GM19395 (cell line): ENCODE data around the gene KRT10.
A peak's percentile ranks its signal among the peaks of the same experiment; 100 is the strongest.
"Not testable (repeated sequence)": the region's sequence is repeated elsewhere in the genome, so short reads cannot be mapped to it uniquely, and the experiment has no call there.

Experiments
- ATAC-seq: cut with Tn5 transposase; IDR thresholded peaks from one replicate; pipeline ENCODE4 v1.9.1; 2021; ENCODE audit warnings: mild to moderate bottlenecking, moderate library complexity; ENCODE audit not compliant: unreplicated experiment

Gene KRT10

DNA sequence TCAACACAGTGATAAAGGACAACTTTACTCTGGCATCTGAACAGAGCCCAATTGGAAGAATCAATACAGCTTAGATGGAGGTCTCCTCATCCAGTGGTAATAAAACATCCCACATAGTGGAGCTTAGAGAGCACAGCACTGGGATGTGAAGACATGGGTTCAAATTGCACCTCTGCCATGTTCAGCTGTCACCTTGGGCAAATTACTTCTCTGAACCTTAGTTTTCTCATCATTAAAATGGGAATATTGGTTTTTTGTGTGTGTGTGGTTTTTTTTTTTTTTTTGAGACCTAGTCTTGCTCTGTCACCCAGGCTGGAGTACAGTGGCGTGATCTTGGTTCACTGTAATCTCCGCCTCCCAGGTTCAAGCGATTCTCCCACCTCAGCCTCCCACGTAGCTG, 13.6 kb upstream of the KRT10 start:
- ATAC-seq = no peak

DNA sequence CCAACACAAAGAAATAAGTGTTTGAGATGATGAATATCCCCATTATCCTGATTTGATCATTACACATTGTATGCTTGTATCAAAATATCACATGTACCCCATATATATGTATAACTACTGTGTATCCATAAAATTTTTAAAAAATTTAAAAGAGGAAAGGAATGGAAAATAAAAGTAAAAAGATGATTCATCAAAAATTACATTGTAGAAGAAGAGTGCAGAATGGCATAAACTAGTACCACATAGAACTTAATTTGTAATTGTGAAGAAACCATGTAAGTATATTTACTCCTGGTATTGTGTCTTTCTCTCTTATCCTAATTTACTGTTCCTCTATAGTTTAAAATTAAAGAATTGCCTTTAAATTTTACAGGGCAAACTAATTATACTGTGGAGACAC, 11.5 kb upstream of the KRT10 start:
- ATAC-seq = no peak

- no peak for ATAC-seq
Observed at GRCh38 chr17:40832840-40833239, 10.4 kb upstream of the KRT10 start.

DNA sequence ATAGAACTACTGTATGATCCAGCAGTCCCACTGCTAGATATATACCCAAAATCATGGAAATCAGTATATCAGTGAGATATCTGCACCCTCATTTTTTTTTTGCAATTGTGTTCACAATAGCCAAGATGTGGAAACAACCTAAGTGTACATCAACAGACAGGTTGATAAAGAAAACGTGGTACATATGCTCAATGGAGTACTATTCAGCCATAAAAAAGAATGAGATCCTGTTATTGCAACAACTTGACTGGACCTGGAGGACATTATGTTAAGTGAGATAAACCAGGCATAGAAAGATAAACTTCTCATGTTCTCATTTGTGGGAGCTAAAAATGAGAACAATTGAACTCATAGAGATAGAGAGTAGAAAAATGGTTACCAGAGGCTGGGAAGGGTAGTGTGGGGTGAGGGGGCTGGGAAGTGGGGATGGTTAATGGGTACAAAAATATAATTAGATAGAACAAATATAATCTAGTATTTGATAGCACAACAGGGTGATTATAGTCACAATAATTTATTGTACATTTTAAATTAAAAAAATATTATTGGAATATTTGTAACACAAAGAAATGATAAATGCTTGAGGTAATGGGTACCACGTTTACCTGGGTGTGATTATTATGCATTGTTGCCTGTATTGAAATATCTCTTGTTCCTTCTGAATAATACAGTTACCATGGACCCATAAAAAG, 7.8 kb upstream of the KRT10 start:
- ATAC-seq = no peak

DNA sequence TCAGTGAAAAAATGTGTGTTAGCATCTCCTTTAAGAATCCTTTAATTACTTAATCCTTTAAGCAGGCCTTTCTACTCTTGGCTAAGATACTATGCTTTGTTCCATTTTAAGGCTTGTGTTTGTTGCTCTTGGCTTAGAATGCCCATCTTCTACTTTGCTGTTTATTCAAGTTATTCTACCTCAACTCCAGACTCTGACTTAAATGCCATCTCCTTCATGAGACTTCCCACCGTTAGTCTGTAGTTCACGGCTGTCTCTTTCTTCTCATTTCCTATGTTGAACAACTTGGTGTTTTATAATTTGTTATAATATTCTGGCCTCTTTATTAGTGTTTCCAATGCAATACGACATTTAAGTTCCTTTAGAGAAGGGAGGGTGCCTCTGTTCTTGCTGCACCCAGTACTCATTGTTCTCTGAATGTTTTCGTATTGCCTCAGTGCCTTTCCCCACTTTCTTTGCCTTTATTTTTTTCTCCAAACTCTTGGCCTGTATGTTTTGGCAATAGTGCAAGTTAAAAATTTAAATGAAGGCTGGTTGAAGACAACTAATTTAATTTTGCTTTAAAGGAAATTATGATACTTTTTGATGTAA, 6.1 kb upstream of the KRT10 start:
- no peak for ATAC-seq

- ATAC-seq = no peak
Observed at GRCh38 chr17:40827746-40828453, 5.5 kb upstream of the KRT10 start.

- ATAC-seq = no peak
Observed at GRCh38 chr17:40825599-40825998, 3.2 kb upstream of the KRT10 start.

GRCh38 chr17:40824015-40824832, 1.8 kb upstream of the KRT10 start:
- ATAC-seq = no peak

DNA sequence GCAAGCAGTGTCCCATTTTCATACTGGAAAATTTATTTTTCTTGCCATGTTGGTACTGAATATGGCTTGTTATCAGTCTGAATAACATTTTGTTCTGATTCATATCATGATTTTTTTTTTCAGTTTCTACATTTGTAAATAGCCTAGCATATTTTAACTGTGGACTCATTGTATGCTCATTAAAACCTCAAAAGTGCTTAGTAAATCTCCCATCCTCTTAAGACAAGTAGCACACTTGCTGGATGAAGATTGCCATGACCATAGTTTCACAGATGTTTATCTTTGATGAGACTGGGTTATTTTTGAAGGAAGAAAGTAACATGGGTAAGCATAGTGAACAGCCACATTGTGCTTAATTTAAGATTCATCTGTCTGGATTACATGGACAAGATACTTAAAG, 878 bp downstream of the KRT10 start:
- no peak for ATAC-seq

DNA sequence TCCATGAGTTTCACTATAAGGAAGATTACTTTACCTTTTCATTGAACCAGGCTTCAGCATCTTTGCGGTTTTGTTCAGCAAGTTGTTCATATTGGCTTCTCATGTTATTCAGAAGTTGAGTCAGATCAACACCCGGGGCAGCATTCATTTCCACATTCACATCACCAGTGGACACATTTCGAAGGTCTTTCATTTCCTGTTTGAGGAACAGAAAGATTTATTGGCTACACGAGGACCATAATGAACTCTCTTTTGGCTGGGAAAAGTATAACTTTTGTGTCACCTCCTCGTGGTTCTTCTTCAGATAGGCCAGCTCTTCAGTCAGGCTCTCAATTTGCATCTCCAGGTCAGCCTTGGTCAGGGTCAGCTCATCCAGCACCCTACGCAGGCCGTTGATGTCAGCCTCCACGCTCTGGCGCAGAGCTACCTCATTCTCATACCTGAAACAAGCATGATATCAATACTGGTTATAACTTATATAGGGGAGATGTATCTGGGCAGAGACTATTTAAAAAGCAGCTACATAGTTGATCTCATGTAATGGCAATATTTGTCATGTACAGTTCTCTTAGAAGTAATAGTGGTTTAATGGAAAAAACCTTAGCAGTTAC, 2.1 kb downstream of the KRT10 start:
- no peak for ATAC-seq

GRCh38 chr17:40819528-40820125, 2.8 kb downstream of the KRT10 start:
- no peak for ATAC-seq

DNA sequence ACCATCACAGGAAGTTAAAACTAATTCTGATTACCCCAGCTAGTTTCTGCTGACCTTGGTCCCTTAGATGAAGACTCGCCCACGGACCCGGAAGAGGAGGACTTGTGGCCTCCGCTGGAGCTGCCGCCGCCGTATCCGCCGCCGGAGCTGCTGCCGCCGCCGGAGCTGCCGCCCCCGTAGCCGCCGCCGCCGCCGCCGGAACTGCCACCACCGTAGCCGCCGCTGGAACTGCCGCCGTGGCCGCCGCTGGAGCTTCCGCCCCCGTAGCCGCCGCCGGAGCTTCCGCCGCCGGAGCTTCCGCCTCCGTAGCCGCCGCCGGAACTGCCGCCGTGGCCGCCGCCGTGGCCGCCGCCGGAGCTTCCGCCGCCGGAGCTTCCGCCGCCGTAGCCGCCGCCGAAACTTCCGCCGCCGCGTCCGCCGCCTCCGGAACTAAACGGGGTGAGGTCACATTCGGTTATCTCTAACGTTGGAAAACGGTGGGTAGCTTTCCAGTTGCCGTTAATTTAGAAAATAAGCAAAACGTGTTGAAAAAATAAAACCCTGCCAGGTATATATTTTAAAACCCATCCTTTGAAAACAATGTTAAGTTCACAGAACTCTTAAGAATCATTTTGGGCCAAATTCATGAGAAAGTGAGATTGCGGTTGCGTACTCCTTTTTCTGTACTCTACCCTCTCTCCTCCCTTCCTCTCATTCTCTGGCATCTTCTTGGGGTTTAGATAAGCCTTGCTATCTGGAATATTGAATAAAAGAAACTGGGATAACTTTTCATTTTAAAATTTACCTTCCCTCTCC, 3.5 kb downstream of the KRT10 start:
- ATAC-seq = peak; percentile 85

- no peak for ATAC-seq
Observed at GRCh38 chr17:40818343-40818732, 4.1 kb downstream of the KRT10 start.

DNA sequence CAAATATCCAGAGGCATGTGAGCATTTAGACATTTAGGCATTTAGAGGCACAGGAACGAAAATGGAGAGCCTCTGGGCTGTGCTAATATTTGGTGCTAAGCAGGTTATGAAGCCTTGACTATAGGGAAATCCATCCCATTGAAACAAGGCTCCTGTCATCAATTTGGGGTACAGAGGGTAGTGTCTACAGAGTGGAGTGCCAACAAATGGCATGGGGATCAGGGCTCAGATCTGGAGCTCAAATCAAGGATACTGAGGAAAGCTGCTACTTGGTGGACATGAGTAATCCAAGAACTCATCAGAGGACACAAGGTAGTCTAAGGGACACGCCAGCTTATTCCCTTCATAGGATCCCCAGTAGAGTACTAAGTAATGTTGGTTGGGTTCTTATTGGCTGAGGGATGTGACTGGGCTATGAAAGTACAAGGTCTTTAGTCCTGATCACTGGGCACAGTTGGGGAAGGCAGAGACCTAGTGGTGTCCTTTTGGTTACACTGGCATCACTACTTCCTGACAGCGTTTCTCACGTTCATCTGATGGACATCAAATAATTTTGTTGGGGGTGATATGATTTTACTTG, 5.2 kb downstream of the KRT10 start:
- ATAC-seq = no peak

- no peak for ATAC-seq
Observed at GRCh38 chr17:40816569-40816968, 5.8 kb downstream of the KRT10 start.

- ATAC-seq = no peak
Observed at GRCh38 chr17:40815381-40815780, 7.0 kb downstream of the KRT10 start.

DNA sequence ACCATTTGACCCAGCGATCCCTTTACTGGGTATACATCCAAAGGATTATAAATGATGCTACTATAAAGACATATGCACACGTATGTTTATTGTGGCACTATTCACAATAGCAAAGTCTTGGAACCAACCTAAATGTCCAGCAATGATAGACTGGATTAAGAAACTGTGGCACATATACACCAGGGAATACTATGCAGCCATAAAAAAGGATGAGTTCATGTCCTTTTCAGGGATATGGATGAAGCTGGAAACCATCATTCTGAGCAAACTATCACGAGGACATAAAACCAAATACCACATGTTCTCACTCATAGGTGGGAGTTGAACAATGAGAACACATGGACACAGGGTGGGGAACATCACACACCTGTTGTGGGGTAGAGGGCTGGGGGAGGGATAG, 7.8 kb downstream of the KRT10 start:
- ATAC-seq = not testable (repeated sequence)

GRCh38 chr17:40813804-40814203, 8.6 kb downstream of the KRT10 start:
- ATAC-seq = no peak

DNA sequence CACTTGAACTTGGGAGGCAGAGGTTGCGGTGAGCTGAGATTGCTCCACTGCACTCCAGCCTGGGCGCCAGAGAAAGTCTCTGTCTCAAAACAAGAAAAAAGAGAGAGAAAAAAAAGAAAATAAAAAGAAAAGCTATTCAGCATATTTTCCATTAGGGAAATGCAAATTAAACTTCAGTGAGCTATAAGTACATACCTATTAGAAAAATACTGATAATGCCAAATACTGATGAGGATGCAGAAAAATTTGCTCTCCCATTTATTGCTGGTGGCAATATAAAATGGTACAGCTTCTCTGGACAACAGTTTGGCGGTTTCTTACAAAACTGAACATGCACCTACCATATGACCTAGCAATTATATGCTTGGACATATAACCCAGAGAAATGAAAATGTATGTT, 9.8 kb downstream of the KRT10 start:
- no peak for ATAC-seq

DNA sequence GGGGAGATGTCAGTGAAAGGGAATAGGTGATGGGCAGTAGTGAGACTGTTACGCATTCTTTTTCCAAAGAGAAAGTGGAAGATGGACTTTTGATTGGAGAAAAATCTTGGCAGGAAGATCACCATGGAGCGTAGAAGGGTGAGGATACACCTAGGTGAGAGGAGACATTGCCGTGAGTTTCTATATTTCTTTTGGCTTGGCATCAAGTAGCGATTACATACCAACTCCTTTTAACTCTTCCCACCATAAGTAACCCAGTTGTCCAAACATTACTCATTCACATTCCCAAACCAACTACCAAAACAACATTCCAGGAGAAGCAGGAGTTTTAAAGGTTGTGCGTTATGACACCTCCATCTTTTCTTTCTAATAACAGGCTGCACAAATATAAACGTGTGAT, 11.9 kb downstream of the KRT10 start:
- ATAC-seq = no peak
